ENCODE results near the gene HP1BP3. TPM values are rescaled to one million over a fixed set of nuclear protein-coding genes. Genes with fewer than 3 reads are reported as not detected.

The HP1BP3 gene
- total RNA-seq, 1 donor = 258 TPM

GRCh38 chr1:20725189-20726117 lies 61.7 kb downstream of the HP1BP3 start:
- no peak overlapping the region for H3K4me3 ChIP-seq (ENCODE audit: low read depth, low read length)
- no peak for TF ChIP-seq CTCF (IDR thresholded peaks at IDR 0.05; ENCODE audit: insufficient read depth, low read depth, low read length)
- peak; percentile 21 for DNase-seq (ENCODE audit: low read depth)

DNA sequence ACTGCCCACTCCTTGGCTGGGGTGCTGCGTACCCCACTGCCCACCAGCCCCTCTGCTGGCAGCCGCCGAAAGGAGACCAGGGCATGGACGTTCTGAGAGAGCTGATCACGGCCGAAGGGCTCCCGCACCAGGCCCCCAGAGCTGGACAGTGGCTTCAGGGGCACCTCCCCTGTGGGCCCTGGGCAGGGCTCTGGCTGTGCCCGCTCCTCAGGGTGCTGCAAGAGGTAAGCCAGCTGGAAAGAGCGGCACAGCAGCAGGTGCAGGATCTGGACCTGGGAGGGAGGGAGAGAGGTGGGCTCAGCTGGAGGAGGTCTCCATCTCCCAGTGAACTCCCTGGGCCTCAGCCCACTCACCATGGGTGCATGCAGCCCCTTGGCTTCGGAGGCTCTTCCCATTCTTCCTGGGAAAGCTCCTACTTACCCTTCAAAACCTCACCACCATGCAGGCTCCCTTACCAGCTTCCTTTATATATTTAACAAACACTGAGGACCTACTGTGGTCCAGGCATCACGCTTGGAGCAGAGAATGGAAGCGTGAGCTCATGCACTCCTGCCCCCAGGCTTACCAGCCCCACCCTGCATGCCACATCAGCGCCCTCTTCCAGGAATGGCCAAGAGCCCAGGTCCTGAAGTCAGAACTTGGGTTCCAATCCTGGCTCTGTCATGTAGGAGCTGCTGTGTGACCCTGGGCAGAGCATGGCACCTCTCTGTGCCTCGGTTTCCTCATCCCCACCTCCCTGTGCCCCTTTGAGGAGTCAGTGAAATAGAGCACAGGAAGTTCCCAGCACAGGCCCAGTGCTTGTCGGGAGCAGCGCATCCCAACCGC lies 62.5 kb downstream of the HP1BP3 start:
- no peak for DNase-seq (ENCODE audit: low read depth)
- no peak for TF ChIP-seq CTCF (IDR thresholded peaks at IDR 0.05; ENCODE audit: insufficient read depth, low read depth, low read length)
- no peak overlapping the region for H3K4me3 ChIP-seq (ENCODE audit: low read depth, low read length)

- TF ChIP-seq CTCF (IDR thresholded peaks at IDR 0.05; ENCODE audit: insufficient read depth, low read depth, low read length) = no peak
- no peak overlapping the region for H3K4me3 ChIP-seq (ENCODE audit: low read depth, low read length)
- DNase-seq (ENCODE audit: low read depth) = no peak
Observed at GRCh38 chr1:20723537-20724363, 63.4 kb downstream of the HP1BP3 start.

- DNase-seq (ENCODE audit: low read depth) = no peak
- H3K4me3 ChIP-seq (ENCODE audit: low read depth, low read length) = no peak overlapping the region
- no peak for TF ChIP-seq CTCF (IDR thresholded peaks at IDR 0.05; ENCODE audit: insufficient read depth, low read depth, low read length)
Observed at GRCh38 chr1:20723159-20723536, 64.0 kb downstream of the HP1BP3 start.

- no peak for TF ChIP-seq CTCF (IDR thresholded peaks at IDR 0.05; ENCODE audit: insufficient read depth, low read depth, low read length)
- no peak overlapping the region for H3K4me3 ChIP-seq (ENCODE audit: low read depth, low read length)
- DNase-seq (ENCODE audit: low read depth) = no peak
Observed at GRCh38 chr1:20721117-20722061, 65.7 kb downstream of the HP1BP3 start.
